Stimulated activated CD4-positive, alpha-beta T cell treated with anti-CD3 and anti-CD28 coated beads, Interleukin-15, amount 100 ng/mL, for 24 hours (primary cell): Measurements from ENCODE around the gene ACAD11.
"Not testable (repeated sequence)": the region's sequence is repeated elsewhere in the genome, so short reads cannot be mapped to it uniquely, and the experiment has no call there.

Source experiments
- DNase-seq: peaks from one replicate; pipeline ENCODE4 v3.0.0-alpha.2; 2020

The ACAD11 gene

GRCh38 chr3:132596816-132597433 is 62.7 kb downstream of the ACAD11 start, which contains the start of gene ACKR4:
Gene ACKR4, plus strand, starts transcription at chr3:132597270. Its CDS starts 3,128 bp downstream, at chr3:132600398.
- DNase-seq = no peak

DNA sequence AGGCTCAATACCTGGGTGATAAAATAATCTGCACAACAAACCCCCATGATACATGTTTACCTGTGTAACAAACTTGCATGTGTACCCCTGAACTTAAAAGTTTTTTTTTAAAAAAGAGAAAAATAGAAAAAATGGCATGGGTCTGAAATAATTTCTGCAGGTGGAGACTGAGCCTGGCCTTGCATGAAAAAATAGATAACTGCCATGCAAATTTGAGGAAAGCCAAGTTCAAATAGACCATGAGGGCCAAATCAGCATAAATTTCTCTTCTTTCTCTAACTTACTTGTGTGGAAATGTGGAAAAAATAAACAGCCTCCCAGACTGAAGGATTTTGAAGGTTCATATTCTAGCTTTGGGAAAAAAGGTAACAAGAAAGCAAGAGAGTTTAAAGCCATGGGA is 63.3 kb downstream of the ACAD11 start:
- no peak for DNase-seq

DNA sequence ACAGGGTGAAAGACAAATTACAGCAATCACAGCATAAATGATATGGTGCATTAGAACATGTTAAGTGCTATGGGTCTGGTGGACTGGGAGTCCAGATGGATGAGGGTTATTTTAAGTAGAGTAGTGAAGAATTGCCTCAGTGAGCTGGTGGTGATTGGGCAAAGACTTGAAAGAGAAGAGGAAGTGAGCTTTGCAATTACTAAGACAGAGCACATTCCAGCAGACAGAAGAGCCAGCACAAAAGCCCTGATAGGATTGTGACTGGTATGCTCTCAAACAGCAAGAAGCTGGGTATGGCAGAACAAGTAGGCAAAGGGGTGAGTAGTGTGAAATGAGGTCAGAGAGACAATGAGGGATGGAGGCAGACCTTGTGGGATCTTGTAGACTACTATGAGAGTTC is 64.6 kb downstream of the ACAD11 start:
- DNase-seq = no peak

GRCh38 chr3:132594498-132594897 is 65.1 kb downstream of the ACAD11 start:
- no peak for DNase-seq

GRCh38 chr3:132593947-132594323 is 65.7 kb downstream of the ACAD11 start:
- DNase-seq = no peak

- DNase-seq = no peak
Measured at GRCh38 chr3:132593241-132593946, 66.2 kb downstream of the ACAD11 start.

GRCh38 chr3:132592216-132592615 is 67.4 kb downstream of the ACAD11 start:
- DNase-seq = no peak

DNA sequence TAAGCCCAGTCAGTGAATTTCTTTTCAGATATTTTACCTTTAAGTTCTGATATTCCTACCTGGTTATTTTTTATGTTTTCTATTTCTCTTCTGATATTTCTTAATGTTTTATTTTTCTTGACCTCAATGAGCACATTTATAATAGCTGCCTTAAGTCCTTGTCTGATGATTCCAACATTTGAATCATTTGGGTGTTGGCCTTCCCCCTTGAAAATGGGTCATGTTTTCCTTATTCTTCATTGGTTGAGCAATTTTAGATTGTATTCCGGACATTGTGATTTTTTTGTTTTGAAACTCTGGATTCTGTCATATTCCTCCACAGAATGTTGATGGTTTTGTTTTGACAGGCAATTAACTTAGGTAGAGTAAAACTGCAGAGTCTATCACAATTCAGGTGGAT is 72.2 kb downstream of the ACAD11 start:
- no peak for DNase-seq

GRCh38 chr3:132573797-132574211 is 85.8 kb downstream of the ACAD11 start:
- no peak for DNase-seq

DNA sequence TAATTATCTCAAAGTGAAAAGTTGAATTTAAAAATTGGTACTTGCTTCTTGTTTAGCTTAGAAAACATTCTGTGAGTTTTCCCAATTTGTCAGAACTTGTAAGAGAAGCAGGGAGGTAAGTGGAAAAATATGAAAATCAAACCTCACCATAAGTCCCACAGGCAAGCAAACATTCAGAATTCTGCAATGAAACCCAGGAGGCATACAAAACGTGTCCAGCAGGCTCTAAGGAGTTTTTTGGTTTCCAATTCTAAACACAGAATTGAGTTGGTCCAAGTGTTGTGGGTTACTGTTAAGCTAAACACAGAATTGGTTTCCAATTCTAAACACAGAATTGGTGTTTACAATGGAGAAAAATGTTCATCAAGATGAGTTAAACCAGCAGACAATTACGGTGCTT is 89.6 kb downstream of the ACAD11 start:
- DNase-seq = no peak

DNA sequence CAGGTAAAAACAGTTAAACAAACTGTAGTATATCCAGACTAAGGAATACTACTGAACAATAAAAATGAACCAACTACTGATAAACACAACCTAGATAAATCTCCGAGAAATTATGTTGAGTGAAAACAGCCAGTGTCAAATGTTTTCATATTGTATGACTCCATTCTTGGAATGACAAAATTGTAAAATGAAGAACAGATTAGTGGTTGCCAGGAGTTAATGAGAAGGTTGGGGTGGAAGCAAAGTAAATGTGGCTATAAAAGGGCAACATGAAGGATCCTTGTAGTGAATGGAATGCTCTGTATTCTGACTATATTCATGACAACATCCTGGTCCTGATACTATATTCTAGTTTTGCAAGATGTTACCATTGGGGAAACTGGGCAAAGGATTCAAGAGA is 90.0 kb downstream of the ACAD11 start:
- no peak for DNase-seq

GRCh38 chr3:132569153-132569552 is 90.5 kb downstream of the ACAD11 start:
- no peak for DNase-seq

DNA sequence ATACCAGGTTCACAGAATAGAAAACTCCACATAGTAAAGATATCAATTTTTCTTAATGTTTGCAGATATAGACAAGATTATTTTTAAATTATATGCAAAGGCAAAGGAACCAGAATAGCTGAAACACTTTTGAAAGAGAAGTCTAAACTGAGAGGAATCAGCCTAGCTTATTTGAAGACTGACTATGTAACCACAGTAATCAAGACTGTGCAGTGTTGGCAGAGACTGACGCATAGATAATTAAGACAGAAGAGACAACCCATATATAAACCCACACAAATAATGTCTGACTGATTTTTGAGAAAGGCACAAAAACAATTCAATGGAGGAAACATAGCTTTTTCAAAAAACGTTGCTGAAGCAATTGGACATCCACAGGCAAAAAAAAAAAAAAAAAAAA is 91.2 kb downstream of the ACAD11 start:
- no peak for DNase-seq

DNA sequence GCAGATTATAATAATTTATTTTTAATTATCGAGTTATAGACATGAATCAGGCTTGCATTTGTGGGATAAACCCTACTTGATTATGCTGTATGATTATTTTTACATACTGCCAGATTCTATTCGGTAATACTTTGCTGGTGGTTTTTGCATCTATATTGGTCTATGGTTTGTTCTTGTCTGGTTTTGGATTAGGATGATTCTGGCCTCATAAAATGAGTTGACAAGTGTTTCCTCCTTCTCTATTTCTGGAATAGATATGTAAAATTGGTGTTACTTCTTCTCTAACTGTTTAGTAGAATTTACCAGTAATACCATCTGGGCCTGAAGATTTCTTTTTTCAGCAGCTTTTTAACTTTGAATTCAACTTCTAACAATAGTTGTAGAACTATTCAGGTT is 95.5 kb downstream of the ACAD11 start:
- no peak for DNase-seq

- DNase-seq = no peak
Measured at GRCh38 chr3:132563420-132564069, 96.1 kb downstream of the ACAD11 start.

DNA sequence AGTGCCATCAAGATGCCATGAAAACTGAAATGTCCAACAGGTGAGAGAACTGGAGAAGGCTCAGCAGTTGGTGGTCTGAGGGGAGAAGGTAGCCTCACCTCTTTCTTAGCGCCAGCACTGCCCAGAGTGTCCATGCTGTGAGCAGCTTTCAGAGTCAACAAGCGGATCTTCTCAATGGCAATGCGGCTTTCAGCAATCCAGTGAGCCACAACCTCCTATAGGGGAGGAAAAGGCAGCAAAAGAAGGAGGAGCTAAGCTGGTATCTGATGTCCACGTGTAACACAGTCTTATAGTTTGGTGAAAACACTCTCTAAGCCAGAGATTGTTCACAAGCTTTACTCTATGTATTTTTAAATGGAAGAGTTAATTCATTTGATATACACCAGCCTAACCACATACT is 98.6 kb downstream of the ACAD11 start:
- no peak for DNase-seq

DNA sequence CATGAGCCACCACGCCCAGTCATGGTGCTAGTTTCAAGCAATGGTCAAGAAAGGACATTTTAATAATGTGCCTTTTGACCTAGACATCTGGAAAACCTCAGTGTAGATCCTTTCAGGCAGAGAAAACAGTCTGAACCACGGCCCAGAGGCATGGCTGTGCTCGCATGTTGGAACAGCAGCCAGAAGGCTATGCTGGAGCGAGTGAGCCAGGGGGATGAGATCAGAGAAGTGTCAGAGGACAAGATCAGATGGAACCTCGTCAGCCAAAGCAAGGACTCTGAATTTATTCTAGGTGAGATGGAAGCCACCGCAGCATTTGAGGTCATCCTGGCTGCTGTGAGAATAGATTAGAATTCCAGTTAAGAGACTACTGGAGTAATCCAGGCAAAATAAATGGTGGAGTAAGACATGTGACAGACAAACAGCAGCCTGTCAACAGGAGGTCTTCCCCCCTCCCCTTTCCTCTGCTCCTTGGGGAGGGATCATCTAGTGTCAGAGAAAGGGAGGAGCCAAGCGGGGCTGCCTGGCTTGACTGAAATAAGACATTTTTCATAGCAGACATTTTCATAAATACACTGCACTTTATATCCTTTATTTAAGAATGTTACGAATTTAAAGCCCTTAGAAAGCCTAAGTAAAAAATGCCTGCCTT is 103.0 kb downstream of the ACAD11 start:
- no peak for DNase-seq

DNA sequence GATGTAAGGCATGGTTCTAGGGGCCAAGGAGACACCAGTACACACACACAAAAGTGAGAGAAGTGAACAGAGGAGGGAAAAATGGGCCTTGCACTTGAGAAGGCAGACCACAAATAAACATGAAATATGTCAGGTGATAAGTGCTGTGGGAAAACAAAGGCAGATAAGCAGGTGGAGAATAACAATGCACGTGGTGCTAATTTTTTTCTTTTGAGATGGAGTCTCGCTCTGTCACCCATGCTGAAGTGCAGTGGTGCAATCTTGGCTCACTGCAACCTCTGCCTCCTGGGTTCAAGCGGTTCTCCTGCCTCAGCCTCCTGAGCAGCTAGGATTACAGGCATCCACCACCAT is 103.6 kb downstream of the ACAD11 start:
- not testable (repeated sequence) for DNase-seq

GRCh38 chr3:132555306-132556035 is 104.1 kb downstream of the ACAD11 start:
- no peak for DNase-seq

GRCh38 chr3:132554437-132554836 is 105.2 kb downstream of the ACAD11 start:
- DNase-seq = no peak

DNA sequence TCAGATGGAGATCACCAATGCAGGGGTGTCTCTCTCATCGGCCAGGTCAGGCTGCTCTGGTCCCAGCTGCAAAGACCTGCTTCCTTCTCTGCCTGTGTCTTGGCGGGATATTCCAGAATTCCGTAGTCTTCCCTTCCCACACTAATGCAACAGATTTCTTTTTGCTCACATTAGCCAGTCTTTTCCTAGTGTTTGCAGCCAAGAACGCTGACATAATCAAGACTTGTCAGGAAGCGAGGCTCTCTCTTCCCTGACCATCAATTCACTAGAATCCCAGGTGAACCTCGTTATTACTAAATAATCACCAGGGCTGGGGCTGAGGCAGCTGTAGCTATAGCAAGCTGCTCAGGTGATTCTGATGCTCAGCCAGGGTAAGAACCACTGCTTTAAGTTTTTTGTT is 105.8 kb downstream of the ACAD11 start:
- DNase-seq = no peak

DNA sequence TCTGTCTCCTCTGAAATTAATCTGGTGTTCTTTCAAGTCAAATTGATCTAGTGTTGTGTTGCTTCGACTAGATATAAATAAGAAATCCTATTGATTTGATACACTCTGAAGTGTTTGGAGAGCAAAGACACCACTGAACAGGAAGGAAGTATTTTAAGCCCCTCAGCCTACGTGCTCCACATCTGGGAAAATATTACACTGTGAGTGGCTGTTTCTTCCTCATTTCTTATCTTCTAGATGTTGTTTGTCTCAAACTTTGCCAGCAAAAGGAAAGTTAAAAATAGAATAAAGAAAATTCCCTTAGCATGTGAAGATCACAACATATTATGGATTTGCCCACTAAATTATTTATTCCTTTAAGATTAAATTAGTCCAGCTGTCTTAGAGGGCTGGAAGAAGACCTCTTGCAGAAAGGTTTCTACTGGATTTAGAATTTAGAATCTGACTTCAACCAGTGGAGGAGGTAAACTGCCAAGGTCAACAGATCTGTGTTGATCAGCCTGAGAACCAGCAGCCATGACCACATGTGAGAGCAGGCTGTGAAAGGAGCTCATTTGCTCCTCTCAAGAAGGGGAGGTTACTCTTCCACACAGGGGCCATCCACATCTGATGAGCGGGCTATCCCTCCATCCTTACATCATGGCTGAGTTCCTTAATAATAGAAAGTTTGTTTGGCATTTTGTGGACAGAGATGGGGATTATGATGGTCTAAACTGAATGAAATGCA is 108.9 kb downstream of the ACAD11 start:
- DNase-seq = no peak
